PFSK-1 (cell line): Measurements from ENCODE around the gene CNTFR. TPM values are rescaled to one million over a fixed set of nuclear protein-coding genes. Genes with fewer than 3 reads are reported as not detected.

Source experiments
- FOXP2 ChIP-seq: optimal IDR thresholded peaks from 2 replicates; pipeline ENCODE3; 2011; ENCODE audit warnings: borderline replicate concordance, control low read depth, inconsistent platforms; ENCODE audit not compliant: insufficient read depth; ENCODE audit errors: extremely low read length, extremely low read depth
- POLR2AphosphoS5 ChIP-seq: IDR thresholded peaks from 2 replicates; pipeline ENCODE4 v1.6.1; 2012; ENCODE audit warnings: low read depth, mild to moderate bottlenecking, control low read depth, low read length, moderate library complexity
- REST ChIP-seq, 2 experiments: IDR thresholded peaks; 2 replicates each; pipeline versions ENCODE4 v1.6.1 to v1.8.0; 2011 to 2012; ENCODE audit warnings: low read depth in 2 of 2, low read length in 2 of 2, control low read depth in 1 of 2, inconsistent platforms in 1 of 2, mild to moderate bottlenecking in 1 of 2, moderate library complexity in 1 of 2; ENCODE audit not compliant: insufficient read depth in 1 of 2
- SIN3A ChIP-seq: IDR thresholded peaks from 2 replicates; pipeline ENCODE4 v1.6.1; 2012; ENCODE audit warnings: mild to moderate bottlenecking, low read length, moderate library complexity, borderline replicate concordance; ENCODE audit not compliant: insufficient read depth
- TAF1 ChIP-seq: IDR thresholded peaks from 2 replicates; pipeline ENCODE4 v1.6.1; 2012; ENCODE audit warnings: low read length, control low read depth, borderline replicate concordance; ENCODE audit not compliant: insufficient read depth
- polyA plus RNA-seq: library from polyadenylated mRNA; unstranded; fragments of >200 nt; gene quantifications from one replicate; pipeline ENCODE4 v1.2.1, GENCODE V29; 2012; ENCODE audit warnings: low read depth, missing spikeins; ENCODE audit not compliant: insufficient read length

The CNTFR gene
- polyA plus RNA-seq = 3.1 TPM

GRCh38 chr9:34589636-34590380, at the start of gene CNTFR:
Gene CNTFR (minus strand): TSS chr9:34589724. CDS start chr9:34568981, 20,743 bp downstream.
- TF ChIP-seq SIN3A (no peak), REST (IDR thresholded peaks at IDR 0.05; ENCODE audit: insufficient read depth in 1 of 2, low read depth in 2 of 2, low read length in 2 of 2) (no peak), POLR2AphosphoS5 (no peak), TAF1 (no peak), FOXP2 (no peak)

GRCh38 chr9:34638138-34638445, 48.6 kb upstream of the CNTFR start:
- TF ChIP-seq TAF1 (no peak), FOXP2 (no peak), POLR2AphosphoS5 (no peak), SIN3A (no peak), REST (IDR thresholded peaks at IDR 0.05; ENCODE audit: insufficient read depth in 1 of 2, low read depth in 2 of 2, low read length in 2 of 2) (no peak)

- TF ChIP-seq REST (IDR thresholded peaks at IDR 0.05; ENCODE audit: insufficient read depth in 1 of 2, low read depth in 2 of 2, low read length in 2 of 2) = no peak
- TF ChIP-seq SIN3A = peak; percentile 37; the same call in 1 of the 2 replicates
- peak; percentile 81 for TF ChIP-seq TAF1
- peak; percentile 60 for TF ChIP-seq FOXP2
- peak; percentile 71 for TF ChIP-seq POLR2AphosphoS5
Measured at GRCh38 chr9:34637356-34638137, 48.0 kb upstream of the CNTFR start, which contains the start of gene SIGMAR1. Gene SIGMAR1 (minus strand): TSS chr9:34637787. CDS start chr9:34637697, 90 bp downstream.

- TF ChIP-seq FOXP2 = no peak
- TF ChIP-seq SIN3A = no peak
- TF ChIP-seq REST (IDR thresholded peaks at IDR 0.05; ENCODE audit: insufficient read depth in 1 of 2, low read depth in 2 of 2, low read length in 2 of 2) = no peak
- no peak for TF ChIP-seq TAF1
- TF ChIP-seq POLR2AphosphoS5 = no peak
Measured at GRCh38 chr9:34636791-34637355, 47.3 kb upstream of the CNTFR start.
